Stimulated activated naive B cell treated with anti-CD40 and anti-IgM and Interleukin-4, amounts not matched to agents 10 μg/mL and 1 μg/mL and 100 μg/mL, for 72 hours (primary cell): Measurements from ENCODE around the gene NOL4L.

ENCODE experiments used
- ATAC-seq, 2 donors: fragments of 150-1000 bp; cut with Tn5 transposase; replicated peaks; 2 replicates each; pipeline ENCODE4 v1.10.0; 2021; ENCODE audit warnings: moderate library complexity in 1 of 2
- DNase-seq: peaks from one replicate; pipeline ENCODE4 v3.0.0; 2021
- H3K27ac Mint-ChIP-seq: one replicate; pipeline ENCODE4 v1.8.0; 2022; ENCODE audit warnings: mild to moderate bottlenecking, mixed read lengths
- H3K27me3 Mint-ChIP-seq, 2 donors: one replicate each; pipeline ENCODE4 v1.8.0; 2022; ENCODE audit warnings: mixed read lengths in 2 of 2
- H3K36me3 Mint-ChIP-seq, 2 donors: one replicate each; pipeline ENCODE4 v1.8.0; 2022; ENCODE audit warnings: mixed read lengths in 2 of 2, mild to moderate bottlenecking in 1 of 2
- H3K4me1 Mint-ChIP-seq, 2 donors: one replicate each; pipeline ENCODE4 v1.8.0; 2022; ENCODE audit warnings: mixed read lengths in 2 of 2, mild to moderate bottlenecking in 1 of 2
- H3K4me3 Mint-ChIP-seq, 2 donors: one replicate each; pipeline ENCODE4 v1.8.0; 2022; ENCODE audit warnings: mild to moderate bottlenecking in 2 of 2, mixed read lengths in 2 of 2, moderate library complexity in 1 of 2
- H3K9me3 Mint-ChIP-seq, 2 donors: one replicate each; pipeline ENCODE4 v1.8.0; 2022; ENCODE audit warnings: mixed read lengths in 2 of 2, mild to moderate bottlenecking in 1 of 2

NOL4L gene

GRCh38 chr20:32453467-32454163 lies 131.5 kb downstream of the NOL4L start:
- Mint-ChIP-seq H3K4me1 (peaks cover 26 to 29% of the 10 kb centered on the region in 2 donors), H3K27me3 (peaks cover 5 to 6% of the 10 kb centered on the region in 2 donors), H3K9me3 (no peaks in the 10 kb centered on the region), H3K36me3 (no peaks in the 10 kb centered on the region), H3K4me3 (no peak overlapping the region), H3K27ac (no peak overlapping the region)
- DNase-seq (no peak), ATAC-seq (peak in 1 of 2 donors; percentile 15)

DNA sequence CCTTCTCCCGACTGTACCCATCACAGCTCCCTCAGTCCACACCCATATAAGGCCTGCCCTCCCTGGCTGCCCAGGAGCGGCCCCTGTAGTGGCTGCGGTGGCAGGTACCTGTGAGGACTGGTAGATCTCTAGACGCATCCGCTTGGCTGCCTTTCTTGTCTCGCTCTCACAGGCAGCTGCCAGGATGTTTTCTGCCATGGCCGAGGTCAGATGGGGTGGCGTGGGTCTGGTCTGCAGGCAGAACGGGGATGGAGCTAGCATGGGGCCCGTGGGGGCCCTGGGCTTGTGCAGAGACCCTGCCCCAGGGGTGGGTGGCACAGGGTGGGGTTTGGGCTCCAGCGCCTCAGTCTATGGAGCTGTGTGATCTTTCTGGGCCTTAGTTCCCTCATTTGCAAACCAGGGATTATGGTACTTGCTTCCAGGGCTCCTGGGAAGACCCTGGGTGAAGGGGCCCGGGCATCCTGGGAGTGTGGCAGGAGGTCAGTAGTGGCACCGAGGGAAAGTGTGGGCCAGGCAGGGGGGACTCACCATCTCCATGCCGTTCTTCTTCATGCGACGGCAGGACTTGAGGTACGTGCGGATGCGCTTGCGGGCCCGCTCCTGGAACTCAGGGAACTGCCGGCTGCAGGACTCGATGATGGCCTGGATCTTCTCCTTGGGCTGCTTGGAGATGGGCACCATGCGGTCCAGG lies 132.2 kb downstream of the NOL4L start:
- H3K9me3 Mint-ChIP-seq = no peaks in the 10 kb centered on the region
- H3K27me3 Mint-ChIP-seq = no peaks in the 10 kb centered on the region
- DNase-seq = no peak
- H3K4me1 Mint-ChIP-seq = peaks cover 20 to 23% of the 10 kb centered on the region in 2 donors
- no peak overlapping the region for H3K4me3 Mint-ChIP-seq
- no peak overlapping the region for H3K27ac Mint-ChIP-seq
- no peak for ATAC-seq
- no peaks in the 10 kb centered on the region for H3K36me3 Mint-ChIP-seq

GRCh38 chr20:32451682-32452461 lies 133.3 kb downstream of the NOL4L start:
- DNase-seq = no peak
- Mint-ChIP-seq H3K4me3 (no peak overlapping the region), H3K27me3 (no peaks in the 10 kb centered on the region), H3K36me3 (peaks cover 0 to 2% of the 10 kb centered on the region in 2 donors), H3K4me1 (peaks cover 14 to 22% of the 10 kb centered on the region in 2 donors), H3K27ac (peak overlapping the region; percentile 73), H3K9me3 (no peaks in the 10 kb centered on the region)
- no peak for ATAC-seq

- Mint-ChIP-seq H3K36me3 (peaks cover 0 to 4% of the 10 kb centered on the region in 2 donors), H3K27me3 (no peaks in the 10 kb centered on the region), H3K4me1 (peaks cover 14 to 21% of the 10 kb centered on the region in 2 donors), H3K27ac (no peak overlapping the region), H3K4me3 (no peak overlapping the region), H3K9me3 (no peaks in the 10 kb centered on the region)
- no peak for ATAC-seq
- DNase-seq = no peak
Measured at GRCh38 chr20:32451340-32451681, 133.8 kb downstream of the NOL4L start.

- H3K27ac Mint-ChIP-seq = no peak overlapping the region
- no peak overlapping the region for H3K4me3 Mint-ChIP-seq
- no peaks in the 10 kb centered on the region for H3K27me3 Mint-ChIP-seq
- H3K36me3 Mint-ChIP-seq = peaks cover 0 to 7% of the 10 kb centered on the region in 2 donors
- peaks cover 16 to 26% of the 10 kb centered on the region in 2 donors for H3K4me1 Mint-ChIP-seq
- DNase-seq (no peak), ATAC-seq (no peak)
- H3K9me3 Mint-ChIP-seq = no peaks in the 10 kb centered on the region
Measured at GRCh38 chr20:32450484-32451061, 134.6 kb downstream of the NOL4L start.

- Mint-ChIP-seq H3K4me1 (peaks cover 22 to 28% of the 10 kb centered on the region in 2 donors), H3K27ac (peak overlapping the region; percentile 37), H3K4me3 (no peak overlapping the region), H3K27me3 (no peaks in the 10 kb centered on the region), H3K9me3 (no peaks in the 10 kb centered on the region), H3K36me3 (peaks cover 5 to 13% of the 10 kb centered on the region in 2 donors)
- no peak for DNase-seq
- no peak for ATAC-seq
Measured at GRCh38 chr20:32449890-32450401, 135.2 kb downstream of the NOL4L start.

DNA sequence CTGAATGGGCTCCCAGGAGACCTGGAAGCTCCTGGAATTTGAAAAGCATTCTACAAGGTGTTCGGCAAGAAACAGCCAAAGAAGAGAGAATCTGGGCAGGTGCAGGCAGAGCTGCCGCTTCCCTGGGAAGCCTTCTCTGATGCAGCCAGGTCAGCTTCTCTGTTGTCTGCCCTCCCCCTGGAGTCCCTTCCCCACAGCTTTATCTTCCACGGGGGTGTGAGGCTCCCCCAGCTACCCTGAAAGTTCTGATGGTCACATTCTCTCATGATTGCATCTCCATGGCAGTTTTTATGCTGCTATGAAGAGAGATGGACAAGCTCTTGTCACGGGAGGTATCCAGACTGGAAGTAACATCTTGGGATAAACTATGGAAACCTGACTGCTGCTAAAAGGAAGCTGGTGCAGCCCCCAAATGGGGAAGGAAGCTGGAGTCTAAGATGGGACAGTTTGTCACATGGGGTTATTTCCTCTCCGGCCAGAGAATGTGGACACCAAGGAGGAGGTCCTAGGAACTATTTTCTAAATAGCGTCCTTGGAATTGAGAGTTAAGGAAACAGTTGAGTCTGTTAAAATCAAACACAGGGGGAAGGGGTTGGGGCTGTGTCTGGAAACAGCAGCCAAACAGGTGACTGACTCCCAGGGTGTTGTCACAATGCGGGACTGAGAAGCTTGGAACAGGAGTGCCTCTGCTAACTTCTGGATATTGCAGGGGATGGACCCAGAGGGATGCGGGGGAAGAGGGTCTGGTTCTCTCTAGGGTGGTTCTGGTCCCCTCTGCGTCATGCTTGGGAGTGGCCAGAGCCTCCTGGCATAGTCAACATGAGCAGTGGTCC lies 135.9 kb downstream of the NOL4L start:
- Mint-ChIP-seq H3K4me3 (no peak overlapping the region), H3K4me1 (peaks cover 22 to 30% of the 10 kb centered on the region in 2 donors), H3K9me3 (no peaks in the 10 kb centered on the region), H3K36me3 (peaks cover 5 to 17% of the 10 kb centered on the region in 2 donors), H3K27ac (peak overlapping the region; percentile 33), H3K27me3 (no peaks in the 10 kb centered on the region)
- no peak for ATAC-seq
- DNase-seq = no peak

- Mint-ChIP-seq H3K27me3 (no peaks in the 10 kb centered on the region), H3K36me3 (peaks cover 5 to 22% of the 10 kb centered on the region in 2 donors), H3K4me1 (peaks cover 28 to 30% of the 10 kb centered on the region in 2 donors), H3K27ac (peak overlapping the region; percentile 84), H3K9me3 (no peaks in the 10 kb centered on the region), H3K4me3 (no peak overlapping the region)
- DNase-seq (no peak), ATAC-seq (no peak)
Measured at GRCh38 chr20:32448306-32449056, 136.7 kb downstream of the NOL4L start.

GRCh38 chr20:32447136-32448027 lies 137.8 kb downstream of the NOL4L start:
- H3K4me3 Mint-ChIP-seq = no peak overlapping the region
- no peaks in the 10 kb centered on the region for H3K27me3 Mint-ChIP-seq
- H3K4me1 Mint-ChIP-seq = peaks cover 34 to 39% of the 10 kb centered on the region in 2 donors
- no peaks in the 10 kb centered on the region for H3K9me3 Mint-ChIP-seq
- peaks cover 5 to 29% of the 10 kb centered on the region in 2 donors for H3K36me3 Mint-ChIP-seq
- H3K27ac Mint-ChIP-seq = no peak overlapping the region
- ATAC-seq (no peak), DNase-seq (no peak)

DNA sequence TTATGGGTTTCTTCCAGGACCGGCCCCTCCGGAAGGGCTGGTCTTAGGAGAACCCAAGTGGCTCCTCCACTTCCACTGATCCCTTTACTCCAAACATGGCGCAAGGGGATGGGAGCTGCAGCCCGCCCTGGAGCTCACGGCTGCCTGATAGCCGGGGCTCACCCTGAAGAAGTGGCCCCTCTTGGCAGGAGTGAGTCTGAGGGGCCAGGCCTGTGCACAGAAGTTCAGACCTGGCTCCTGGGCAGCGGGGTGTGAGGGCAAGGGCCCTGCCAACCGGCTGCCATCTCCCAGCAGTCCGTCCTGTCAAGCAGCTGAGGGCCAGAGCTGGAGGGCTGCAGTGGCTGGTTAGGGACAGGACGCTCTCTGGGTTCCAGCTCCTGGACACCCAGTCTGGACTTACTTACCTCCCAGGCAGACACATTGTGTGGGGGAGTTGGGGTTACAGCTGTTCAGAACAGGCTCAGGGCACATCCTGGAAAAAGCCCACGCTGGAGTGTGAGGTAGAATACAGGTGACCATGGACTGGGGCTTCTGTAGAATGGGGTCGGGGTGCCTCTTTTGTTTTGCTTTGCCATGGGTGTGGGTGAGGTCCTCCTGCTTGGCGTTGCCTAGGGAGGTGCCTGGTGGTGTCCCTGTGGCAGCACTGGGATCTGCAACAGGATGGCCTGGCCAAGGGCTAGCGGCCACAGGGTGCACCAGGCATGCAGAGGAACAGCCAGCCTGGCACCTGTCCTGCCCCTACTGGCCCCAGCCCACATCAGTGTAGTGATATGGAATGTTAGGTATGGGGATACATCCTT lies 138.6 kb downstream of the NOL4L start:
- H3K27me3 Mint-ChIP-seq = no peaks in the 10 kb centered on the region
- DNase-seq = no peak
- ATAC-seq = no peak
- peaks cover 5 to 30% of the 10 kb centered on the region in 2 donors for H3K36me3 Mint-ChIP-seq
- peaks cover 37 to 42% of the 10 kb centered on the region in 2 donors for H3K4me1 Mint-ChIP-seq
- H3K27ac Mint-ChIP-seq = peak overlapping the region; percentile 20
- no peaks in the 10 kb centered on the region for H3K9me3 Mint-ChIP-seq
- H3K4me3 Mint-ChIP-seq = no peak overlapping the region

- peaks cover 45 to 46% of the 10 kb centered on the region in 2 donors for H3K4me1 Mint-ChIP-seq
- H3K4me3 Mint-ChIP-seq = peak overlapping the region in 1 of 2 donors; percentile 31
- DNase-seq (no peak), ATAC-seq (peak in 1 of 2 donors; percentile 72)
- H3K27ac Mint-ChIP-seq = peak overlapping the region; percentile 86
- no peaks in the 10 kb centered on the region for H3K27me3 Mint-ChIP-seq
- peaks cover 5 to 37% of the 10 kb centered on the region in 2 donors for H3K36me3 Mint-ChIP-seq
- no peaks in the 10 kb centered on the region for H3K9me3 Mint-ChIP-seq
Measured at GRCh38 chr20:32445539-32446273, 139.4 kb downstream of the NOL4L start.
